DND-41 (cell line): ENCODE data around the gene PTGFR.

ENCODE experiments used
- EZH2 ChIP-seq: IDR thresholded peaks from 3 replicates; pipeline ENCODE4 v1.6.1; 2012; ENCODE audit warnings: borderline replicate concordance, low read depth, mild to moderate bottlenecking, moderate library complexity, low read length, inconsistent platforms; ENCODE audit not compliant: severe bottlenecking
- TF ChIP-seq, protein P1 (sequence below): IDR thresholded peaks from 2 replicates; pipeline ENCODE4 v1.5.1; 2012; ENCODE audit warnings: borderline replicate concordance, low read length, moderate library complexity, mild to moderate bottlenecking; ENCODE audit not compliant: poor library complexity, severe bottlenecking; ENCODE audit errors: extremely low read depth

DNA sequence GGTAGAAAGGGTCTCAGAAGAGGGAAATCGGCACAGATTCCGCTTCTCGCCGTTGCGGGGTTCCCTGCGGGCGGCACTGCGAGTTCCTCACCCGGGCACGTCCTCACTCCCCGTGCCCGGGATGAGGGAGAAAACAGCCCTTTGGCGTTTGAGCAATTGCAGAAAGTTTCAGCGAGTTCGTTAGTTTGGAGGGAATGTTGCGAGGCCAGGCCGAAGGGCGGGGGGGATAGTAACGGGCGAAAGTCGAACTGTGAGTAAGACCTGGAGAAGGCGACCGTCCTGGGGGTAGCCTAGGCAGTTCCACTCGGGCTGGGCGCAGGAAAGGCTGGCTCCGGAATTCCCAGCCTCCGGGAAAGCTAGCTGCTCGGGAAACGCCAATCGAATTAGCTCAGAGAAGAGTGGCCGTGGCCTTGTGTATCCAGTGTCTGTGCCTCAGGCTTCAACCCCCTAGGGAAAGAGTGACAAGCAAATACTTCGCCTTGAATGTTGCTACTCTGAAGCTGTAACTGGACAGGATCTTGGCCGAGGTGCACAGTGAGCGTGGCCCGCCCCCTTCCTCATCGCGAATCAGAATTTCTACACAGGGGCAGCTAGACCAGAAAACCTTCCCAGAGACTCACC lies 787 bp downstream of the PTGFR start:
- TF ChIP-seq EZH2: no peak
- TF ChIP-seq, protein P1, sequence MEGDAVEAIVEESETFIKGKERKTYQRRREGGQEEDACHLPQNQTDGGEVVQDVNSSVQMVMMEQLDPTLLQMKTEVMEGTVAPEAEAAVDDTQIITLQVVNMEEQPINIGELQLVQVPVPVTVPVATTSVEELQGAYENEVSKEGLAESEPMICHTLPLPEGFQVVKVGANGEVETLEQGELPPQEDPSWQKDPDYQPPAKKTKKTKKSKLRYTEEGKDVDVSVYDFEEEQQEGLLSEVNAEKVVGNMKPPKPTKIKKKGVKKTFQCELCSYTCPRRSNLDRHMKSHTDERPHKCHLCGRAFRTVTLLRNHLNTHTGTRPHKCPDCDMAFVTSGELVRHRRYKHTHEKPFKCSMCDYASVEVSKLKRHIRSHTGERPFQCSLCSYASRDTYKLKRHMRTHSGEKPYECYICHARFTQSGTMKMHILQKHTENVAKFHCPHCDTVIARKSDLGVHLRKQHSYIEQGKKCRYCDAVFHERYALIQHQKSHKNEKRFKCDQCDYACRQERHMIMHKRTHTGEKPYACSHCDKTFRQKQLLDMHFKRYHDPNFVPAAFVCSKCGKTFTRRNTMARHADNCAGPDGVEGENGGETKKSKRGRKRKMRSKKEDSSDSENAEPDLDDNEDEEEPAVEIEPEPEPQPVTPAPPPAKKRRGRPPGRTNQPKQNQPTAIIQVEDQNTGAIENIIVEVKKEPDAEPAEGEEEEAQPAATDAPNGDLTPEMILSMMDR: no peak
